ENCODE measurements around the gene PID1.

PID1 gene

GRCh38 chr2:229104974-229105387 lies 166.1 kb downstream of the PID1 start:
- no peaks in the 10 kb centered on the region for H3K27me3 ChIP-seq (ENCODE audit: insufficient read depth, insufficient read length)
- H3K9me3 ChIP-seq (ENCODE audit: insufficient read depth, low read length) = no peaks in the 10 kb centered on the region
- H3K4me3 ChIP-seq (ENCODE audit: insufficient read length, low read depth) = no peak overlapping the region
- TF ChIP-seq YY1 (IDR thresholded peaks at IDR 0.05; ENCODE audit: insufficient read depth, insufficient read length) (no peak), ZNF274 (IDR thresholded peaks at IDR 0.05; ENCODE audit: low read depth, low read length) (no peak), SUZ12 (IDR thresholded peaks at IDR 0.05; ENCODE audit: extremely low read depth, insufficient read depth, insufficient read length) (no peak)
- no peaks in the 10 kb centered on the region for H3K4me1 ChIP-seq (ENCODE audit: insufficient read depth, insufficient read length)
- no peak for DNase-seq (ENCODE audit: low read depth, low spot score)
- H3K36me3 ChIP-seq (ENCODE audit: insufficient read depth, insufficient read length, low read length) = no peaks in the 10 kb centered on the region
- H3K9ac ChIP-seq (ENCODE audit: insufficient read length, low read depth) = no peak overlapping the region

DNA sequence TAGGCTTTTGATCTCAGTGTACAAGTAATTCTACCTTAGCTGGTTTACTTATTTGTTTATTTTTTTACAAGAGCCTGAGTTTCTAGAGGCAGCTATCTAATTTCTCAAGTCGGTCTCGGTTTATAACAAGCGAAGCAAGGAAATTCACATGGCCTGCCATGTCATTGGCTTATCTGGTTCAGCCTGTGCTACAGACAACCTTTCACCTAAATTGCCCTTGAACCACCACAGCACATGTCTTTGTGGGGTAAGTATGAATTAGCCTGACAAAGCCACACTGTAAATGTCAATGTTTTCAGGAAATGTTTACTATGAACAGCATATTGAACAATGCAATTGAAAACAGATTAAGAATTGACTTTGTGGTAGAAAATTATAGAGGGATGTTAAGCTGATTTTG lies 167.1 kb downstream of the PID1 start:
- Histone ChIP-seq H3K4me1 (ENCODE audit: insufficient read depth, insufficient read length) (no peaks in the 10 kb centered on the region), H3K9ac (ENCODE audit: insufficient read length, low read depth) (no peak overlapping the region), H3K4me3 (ENCODE audit: insufficient read length, low read depth) (no peak overlapping the region), H3K27me3 (ENCODE audit: insufficient read depth, insufficient read length) (no peaks in the 10 kb centered on the region), H3K36me3 (ENCODE audit: insufficient read depth, insufficient read length, low read length) (no peaks in the 10 kb centered on the region), H3K9me3 (ENCODE audit: insufficient read depth, low read length) (no peaks in the 10 kb centered on the region)
- DNase-seq (ENCODE audit: low read depth, low spot score) = no peak
- TF ChIP-seq ZNF274 (IDR thresholded peaks at IDR 0.05; ENCODE audit: low read depth, low read length) (no peak), SUZ12 (IDR thresholded peaks at IDR 0.05; ENCODE audit: extremely low read depth, insufficient read depth, insufficient read length) (no peak), YY1 (IDR thresholded peaks at IDR 0.05; ENCODE audit: insufficient read depth, insufficient read length) (no peak)

- DNase-seq (ENCODE audit: low read depth, low spot score) = no peak
- Histone ChIP-seq H3K9ac (ENCODE audit: insufficient read length, low read depth) (no peak overlapping the region), H3K4me1 (ENCODE audit: insufficient read depth, insufficient read length) (no peaks in the 10 kb centered on the region), H3K36me3 (ENCODE audit: insufficient read depth, insufficient read length, low read length) (no peaks in the 10 kb centered on the region), H3K27me3 (ENCODE audit: insufficient read depth, insufficient read length) (no peaks in the 10 kb centered on the region), H3K4me3 (ENCODE audit: insufficient read length, low read depth) (no peak overlapping the region), H3K9me3 (ENCODE audit: insufficient read depth, low read length) (no peaks in the 10 kb centered on the region)
- no peak for TF ChIP-seq SUZ12 (IDR thresholded peaks at IDR 0.05; ENCODE audit: extremely low read depth, insufficient read depth, insufficient read length)
Observed at GRCh38 chr2:229101314-229101713, 169.8 kb downstream of the PID1 start.

DNA sequence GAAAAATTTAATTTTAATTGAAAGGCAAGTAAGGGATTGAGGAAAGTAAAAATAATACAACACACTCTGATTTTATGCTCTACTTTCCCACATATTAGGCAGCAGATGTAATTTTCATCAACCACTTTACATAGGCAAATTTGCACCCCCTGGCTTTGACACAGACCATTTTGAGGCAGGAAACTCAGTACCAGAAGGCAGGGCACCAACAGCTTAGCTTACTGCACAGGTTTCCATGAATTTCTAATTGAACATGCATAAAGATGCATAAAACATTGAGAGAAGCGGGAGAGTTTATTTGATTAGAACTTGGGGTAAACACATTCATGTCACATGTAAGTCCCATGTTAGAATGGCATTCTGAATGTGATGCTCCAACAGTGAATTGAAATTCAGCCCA lies 171.9 kb downstream of the PID1 start:
- no peaks in the 10 kb centered on the region for H3K27me3 ChIP-seq (ENCODE audit: insufficient read depth, insufficient read length)
- H3K4me3 ChIP-seq (ENCODE audit: insufficient read length, low read depth) = no peak overlapping the region
- no peaks in the 10 kb centered on the region for H3K4me1 ChIP-seq (ENCODE audit: insufficient read depth, insufficient read length)
- TF ChIP-seq ZNF274 (IDR thresholded peaks at IDR 0.05; ENCODE audit: low read depth, low read length) (no peak), SUZ12 (IDR thresholded peaks at IDR 0.05; ENCODE audit: extremely low read depth, insufficient read depth, insufficient read length) (no peak), YY1 (IDR thresholded peaks at IDR 0.05; ENCODE audit: insufficient read depth, insufficient read length) (no peak)
- no peaks in the 10 kb centered on the region for H3K36me3 ChIP-seq (ENCODE audit: insufficient read depth, insufficient read length, low read length)
- DNase-seq (ENCODE audit: low read depth, low spot score) = no peak
- H3K9ac ChIP-seq (ENCODE audit: insufficient read length, low read depth) = no peak overlapping the region
- H3K9me3 ChIP-seq (ENCODE audit: insufficient read depth, low read length) = no peaks in the 10 kb centered on the region

- no peak overlapping the region for H3K9ac ChIP-seq (ENCODE audit: insufficient read length, low read depth)
- no peak overlapping the region for H3K4me3 ChIP-seq (ENCODE audit: insufficient read length, low read depth)
- H3K4me1 ChIP-seq (ENCODE audit: insufficient read depth, insufficient read length) = no peaks in the 10 kb centered on the region
- H3K27me3 ChIP-seq (ENCODE audit: insufficient read depth, insufficient read length) = no peaks in the 10 kb centered on the region
- H3K9me3 ChIP-seq (ENCODE audit: insufficient read depth, low read length) = no peaks in the 10 kb centered on the region
- TF ChIP-seq ZNF274 (IDR thresholded peaks at IDR 0.05; ENCODE audit: low read depth, low read length) = no peak
- no peak for DNase-seq (ENCODE audit: low read depth, low spot score)
- H3K36me3 ChIP-seq (ENCODE audit: insufficient read depth, insufficient read length, low read length) = no peaks in the 10 kb centered on the region
Observed at GRCh38 chr2:229098801-229099200, 172.3 kb downstream of the PID1 start.

DNA sequence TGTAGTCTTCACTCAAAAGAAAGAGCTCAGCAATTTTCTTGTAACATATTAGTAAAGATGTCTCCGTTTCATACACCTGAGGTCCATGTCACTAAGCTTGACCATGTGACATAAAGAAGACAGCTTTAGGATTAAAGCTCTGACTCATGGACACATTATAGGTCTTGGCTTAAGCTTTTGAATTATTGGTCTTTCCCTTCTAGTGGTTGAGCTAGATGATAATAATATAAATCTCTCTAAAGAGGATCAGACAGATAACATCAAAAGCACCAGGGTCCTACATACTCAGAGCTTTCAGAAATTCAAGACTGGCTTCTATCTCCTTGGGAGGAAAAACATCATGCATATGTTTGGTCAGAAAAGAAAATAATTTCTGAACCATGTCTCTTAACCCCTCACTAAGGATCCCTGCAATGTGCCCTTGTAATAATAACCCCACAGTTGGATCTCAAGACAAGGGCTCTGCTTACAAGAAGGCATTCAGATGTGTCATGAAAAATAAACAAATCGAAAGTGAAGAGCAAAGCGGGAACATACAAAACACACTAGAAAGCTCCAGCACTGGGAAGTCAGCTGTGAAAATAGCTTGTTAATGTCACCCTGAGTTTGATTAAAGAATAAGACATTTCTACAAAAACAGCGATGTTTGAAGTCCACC lies 174.5 kb downstream of the PID1 start:
- no peak overlapping the region for H3K9ac ChIP-seq (ENCODE audit: insufficient read length, low read depth)
- DNase-seq (ENCODE audit: low read depth, low spot score) = no peak

DNA sequence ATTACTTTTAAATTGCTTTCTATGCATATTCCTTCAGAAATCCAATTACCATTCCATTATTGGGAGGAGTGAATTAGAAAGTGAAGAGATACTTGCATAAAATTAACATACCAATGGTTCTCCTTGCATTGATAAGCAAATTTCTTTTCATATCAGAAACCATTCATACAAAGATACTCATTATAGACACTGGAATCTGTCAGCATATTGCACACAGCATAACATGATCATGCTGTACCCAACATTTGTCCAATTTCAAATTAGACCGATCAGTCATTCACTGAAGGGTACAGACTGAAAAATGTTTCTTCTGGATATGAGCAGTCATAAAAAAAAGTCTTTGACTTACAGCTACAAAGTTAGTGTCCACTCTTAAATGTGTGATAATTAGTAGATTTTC lies 175.6 kb downstream of the PID1 start:
- Histone ChIP-seq H3K36me3 (ENCODE audit: insufficient read depth, insufficient read length, low read length) (no peaks in the 10 kb centered on the region), H3K27me3 (ENCODE audit: insufficient read depth, insufficient read length) (no peaks in the 10 kb centered on the region), H3K9me3 (ENCODE audit: insufficient read depth, low read length) (no peaks in the 10 kb centered on the region), H3K4me3 (ENCODE audit: insufficient read length, low read depth) (no peak overlapping the region), H3K4me1 (ENCODE audit: insufficient read depth, insufficient read length) (no peaks in the 10 kb centered on the region), H3K9ac (ENCODE audit: insufficient read length, low read depth) (no peak overlapping the region)
- DNase-seq (ENCODE audit: low read depth, low spot score) = no peak
- TF ChIP-seq YY1 (IDR thresholded peaks at IDR 0.05; ENCODE audit: insufficient read depth, insufficient read length) = no peak
- TF ChIP-seq SUZ12 (IDR thresholded peaks at IDR 0.05; ENCODE audit: extremely low read depth, insufficient read depth, insufficient read length) = no peak
- TF ChIP-seq ZNF274 (IDR thresholded peaks at IDR 0.05; ENCODE audit: low read depth, low read length) = no peak

More for the DNA sequence above, 174.5 kb downstream of the PID1 start:
- no peak for TF ChIP-seq YY1 (IDR thresholded peaks at IDR 0.05; ENCODE audit: insufficient read depth, insufficient read length)
- no peak for TF ChIP-seq SUZ12 (IDR thresholded peaks at IDR 0.05; ENCODE audit: extremely low read depth, insufficient read depth, insufficient read length)
- no peak for TF ChIP-seq ZNF274 (IDR thresholded peaks at IDR 0.05; ENCODE audit: low read depth, low read length)
- Histone ChIP-seq H3K4me3 (ENCODE audit: insufficient read length, low read depth) (no peak overlapping the region), H3K27me3 (ENCODE audit: insufficient read depth, insufficient read length) (no peaks in the 10 kb centered on the region), H3K9me3 (ENCODE audit: insufficient read depth, low read length) (no peaks in the 10 kb centered on the region), H3K36me3 (ENCODE audit: insufficient read depth, insufficient read length, low read length) (no peaks in the 10 kb centered on the region), H3K4me1 (ENCODE audit: insufficient read depth, insufficient read length) (no peaks in the 10 kb centered on the region)

DNA sequence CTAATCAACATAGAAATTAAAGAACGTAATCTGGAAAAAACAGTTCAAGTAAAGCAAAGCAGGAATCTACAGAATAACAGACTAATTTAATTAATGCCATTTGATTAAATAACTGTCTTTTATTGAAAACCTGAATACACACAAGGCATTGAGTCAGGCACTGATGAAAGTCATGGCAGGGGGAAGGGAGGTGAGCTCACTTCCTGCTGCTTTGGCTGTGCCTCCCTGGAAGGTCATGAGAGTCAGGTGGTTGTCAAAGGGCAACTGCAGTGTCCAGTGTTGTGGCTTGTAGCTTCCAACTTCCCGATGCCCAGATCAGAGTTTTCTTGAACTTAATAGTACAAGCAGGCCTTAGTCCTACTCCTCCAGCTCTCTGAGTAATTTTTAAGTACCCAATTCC lies 180.9 kb downstream of the PID1 start:
- Histone ChIP-seq H3K9me3 (ENCODE audit: insufficient read depth, low read length) (no peaks in the 10 kb centered on the region), H3K4me3 (ENCODE audit: insufficient read length, low read depth) (no peak overlapping the region), H3K27me3 (ENCODE audit: insufficient read depth, insufficient read length) (no peaks in the 10 kb centered on the region), H3K9ac (ENCODE audit: insufficient read length, low read depth) (no peak overlapping the region), H3K4me1 (ENCODE audit: insufficient read depth, insufficient read length) (no peaks in the 10 kb centered on the region), H3K36me3 (ENCODE audit: insufficient read depth, insufficient read length, low read length) (no peaks in the 10 kb centered on the region)
- no peak for DNase-seq (ENCODE audit: low read depth, low spot score)
- no peak for TF ChIP-seq ZNF274 (IDR thresholded peaks at IDR 0.05; ENCODE audit: low read depth, low read length)
- TF ChIP-seq SUZ12 (IDR thresholded peaks at IDR 0.05; ENCODE audit: extremely low read depth, insufficient read depth, insufficient read length) = no peak
- TF ChIP-seq YY1 (IDR thresholded peaks at IDR 0.05; ENCODE audit: insufficient read depth, insufficient read length) = no peak
